GM10266 (cell line): Measurements from ENCODE around the gene MYT1.
"Not testable (repeated sequence)": the region's sequence is repeated elsewhere in the genome, so short reads cannot be mapped to it uniquely, and the experiment has no call there.

Experiments
- DNase-seq: peaks from one replicate; pipeline ENCODE4 v3.0.0; 2012; ENCODE audit errors: extremely low spot score
- TF ChIP-seq, protein P1 (sequence below): IDR thresholded peaks from 2 replicates; pipeline ENCODE4 v1.5.1; 2012; ENCODE audit warnings: mild to moderate bottlenecking, low read depth; ENCODE audit not compliant: control insufficient read depth, insufficient read depth; ENCODE audit errors: missing control alignments

Gene MYT1

DNA sequence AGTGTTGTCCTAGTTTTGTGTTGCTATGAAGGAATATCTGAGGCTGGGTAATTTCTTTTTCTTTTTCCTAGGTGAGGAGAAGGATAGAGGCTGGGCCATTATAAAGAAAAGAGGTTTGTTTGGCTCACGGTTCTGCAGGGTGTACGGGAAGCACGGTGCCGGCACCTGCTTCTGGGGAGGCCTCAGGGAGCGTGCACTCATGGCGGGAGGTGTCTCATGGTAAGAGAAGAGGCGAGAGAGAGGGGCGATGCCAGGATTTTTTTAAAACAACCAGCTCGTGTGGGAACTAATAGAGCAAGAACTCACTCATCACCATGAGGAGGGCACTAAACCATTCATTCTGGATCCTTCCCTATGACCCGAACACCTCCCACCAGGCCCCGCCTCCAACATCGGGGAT is 42.7 kb upstream of the MYT1 start:
- TF ChIP-seq, protein P1, sequence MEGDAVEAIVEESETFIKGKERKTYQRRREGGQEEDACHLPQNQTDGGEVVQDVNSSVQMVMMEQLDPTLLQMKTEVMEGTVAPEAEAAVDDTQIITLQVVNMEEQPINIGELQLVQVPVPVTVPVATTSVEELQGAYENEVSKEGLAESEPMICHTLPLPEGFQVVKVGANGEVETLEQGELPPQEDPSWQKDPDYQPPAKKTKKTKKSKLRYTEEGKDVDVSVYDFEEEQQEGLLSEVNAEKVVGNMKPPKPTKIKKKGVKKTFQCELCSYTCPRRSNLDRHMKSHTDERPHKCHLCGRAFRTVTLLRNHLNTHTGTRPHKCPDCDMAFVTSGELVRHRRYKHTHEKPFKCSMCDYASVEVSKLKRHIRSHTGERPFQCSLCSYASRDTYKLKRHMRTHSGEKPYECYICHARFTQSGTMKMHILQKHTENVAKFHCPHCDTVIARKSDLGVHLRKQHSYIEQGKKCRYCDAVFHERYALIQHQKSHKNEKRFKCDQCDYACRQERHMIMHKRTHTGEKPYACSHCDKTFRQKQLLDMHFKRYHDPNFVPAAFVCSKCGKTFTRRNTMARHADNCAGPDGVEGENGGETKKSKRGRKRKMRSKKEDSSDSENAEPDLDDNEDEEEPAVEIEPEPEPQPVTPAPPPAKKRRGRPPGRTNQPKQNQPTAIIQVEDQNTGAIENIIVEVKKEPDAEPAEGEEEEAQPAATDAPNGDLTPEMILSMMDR: no peak
- DNase-seq: no peak

DNA sequence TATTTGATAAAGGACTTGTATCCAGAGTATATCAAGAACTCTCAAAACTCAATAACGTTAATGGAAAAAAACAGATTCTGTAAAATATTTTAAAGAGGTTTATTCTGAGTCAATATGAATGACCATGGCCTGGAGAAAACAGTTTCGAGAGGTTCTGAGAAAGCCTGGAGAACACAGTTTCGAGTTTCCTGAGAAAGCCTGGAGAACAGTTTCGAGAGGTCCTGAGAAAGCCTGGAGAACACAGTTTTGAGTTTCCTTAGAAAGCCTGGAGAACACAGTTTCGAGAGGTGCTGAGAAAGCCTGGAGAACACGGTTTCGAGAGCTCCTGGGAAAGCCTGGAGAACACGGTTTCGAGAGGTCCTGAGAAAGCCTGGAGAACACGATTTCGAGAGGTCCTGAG is 41.3 kb upstream of the MYT1 start:
- DNase-seq: not testable (repeated sequence)

DNA sequence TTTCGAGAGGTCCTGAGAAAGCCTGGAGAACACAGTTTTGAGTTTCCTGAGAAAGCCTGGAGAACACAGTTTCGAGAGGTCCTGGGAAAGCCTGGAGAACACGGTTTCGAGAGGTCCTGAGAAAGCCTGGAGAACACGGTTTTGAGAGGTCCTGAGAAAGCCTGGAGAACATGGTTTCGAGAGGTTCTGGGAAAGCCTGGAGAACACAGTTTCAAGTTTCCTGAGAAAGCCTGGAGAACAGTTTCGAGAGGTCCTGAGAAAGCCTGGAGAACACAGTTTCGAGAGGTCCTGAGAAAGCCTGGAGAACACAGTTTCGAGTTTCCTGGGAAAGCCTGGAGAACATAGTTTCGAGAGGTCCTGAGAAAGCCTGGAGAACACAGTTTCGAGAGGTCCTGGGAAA is 40.7 kb upstream of the MYT1 start:
- not testable (repeated sequence) for DNase-seq

DNA sequence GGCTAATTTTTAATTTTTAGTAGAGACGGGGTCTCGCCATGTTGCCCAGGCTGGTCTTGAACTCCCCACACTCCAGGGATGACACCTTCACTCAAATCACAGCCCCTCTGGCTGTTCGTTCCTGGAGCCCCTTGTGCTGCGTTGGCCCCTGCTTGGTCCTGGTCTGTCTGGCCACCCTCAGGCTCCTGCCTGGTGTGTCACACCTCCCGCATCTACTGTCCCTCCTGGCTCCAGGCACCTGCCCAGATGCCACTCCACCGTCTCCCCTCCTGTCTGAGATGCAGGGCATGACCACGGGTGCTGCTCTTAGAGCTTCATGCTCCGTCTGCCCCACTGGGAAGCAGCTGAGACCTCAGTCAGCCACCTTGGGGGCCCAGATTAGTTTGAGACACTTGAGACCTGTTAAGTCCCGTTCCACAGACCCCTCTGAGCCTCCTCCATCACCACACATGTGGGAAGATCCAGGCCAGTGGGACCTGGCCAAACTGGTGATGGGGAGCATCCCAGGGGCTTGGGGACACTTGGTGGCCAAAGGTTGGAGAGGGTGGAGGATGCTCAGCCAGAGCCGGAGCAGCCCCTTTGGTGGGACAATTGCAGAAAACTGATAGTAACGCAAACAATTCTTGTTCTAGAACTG is 35.0 kb upstream of the MYT1 start:
- TF ChIP-seq, protein P1: no peak
- no peak for DNase-seq

DNA sequence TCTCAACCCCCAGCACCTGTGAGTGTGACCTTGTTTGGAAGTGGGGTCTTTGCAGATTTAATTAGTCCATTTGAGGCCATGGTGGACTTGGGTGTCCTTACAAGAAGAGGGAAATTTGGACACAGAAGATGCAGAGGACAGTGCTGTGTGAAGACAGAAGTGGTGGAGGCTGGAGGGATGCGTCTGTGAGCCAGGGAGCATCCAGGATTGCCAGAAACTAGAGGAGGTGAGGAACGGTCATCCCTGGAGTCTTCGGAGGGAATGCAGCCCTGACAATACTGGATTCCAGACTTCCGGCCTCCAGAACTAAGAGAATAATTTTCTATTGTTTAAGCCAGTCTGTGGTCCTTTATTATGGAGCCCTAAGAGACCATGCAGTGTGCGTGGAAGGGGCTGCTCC is 34.0 kb upstream of the MYT1 start:
- DNase-seq: no peak

DNA sequence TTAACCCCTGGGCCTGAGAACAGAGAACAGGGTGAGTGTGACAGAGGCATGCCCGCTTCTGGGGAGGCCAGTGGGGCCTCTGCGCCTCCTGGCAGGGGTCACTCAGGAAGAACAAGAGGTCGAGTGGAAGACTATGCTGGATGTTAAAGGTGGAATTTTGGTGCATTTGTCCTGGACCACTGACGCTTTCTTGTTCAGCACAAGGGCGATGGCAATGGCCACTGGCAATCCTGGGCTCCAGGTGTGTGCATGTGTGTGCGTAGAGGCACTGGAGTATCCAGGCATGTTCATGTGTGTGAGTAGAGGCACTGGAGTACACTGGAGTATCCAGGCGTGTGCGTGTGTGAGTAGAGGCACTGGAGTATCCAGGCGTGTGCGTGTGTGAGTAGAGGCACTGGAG is 33.4 kb upstream of the MYT1 start:
- no peak for DNase-seq
- TF ChIP-seq, protein P1: no peak

More for the DNA sequence above, 34.0 kb upstream of the MYT1 start:
- TF ChIP-seq, protein P1: no peak

DNA sequence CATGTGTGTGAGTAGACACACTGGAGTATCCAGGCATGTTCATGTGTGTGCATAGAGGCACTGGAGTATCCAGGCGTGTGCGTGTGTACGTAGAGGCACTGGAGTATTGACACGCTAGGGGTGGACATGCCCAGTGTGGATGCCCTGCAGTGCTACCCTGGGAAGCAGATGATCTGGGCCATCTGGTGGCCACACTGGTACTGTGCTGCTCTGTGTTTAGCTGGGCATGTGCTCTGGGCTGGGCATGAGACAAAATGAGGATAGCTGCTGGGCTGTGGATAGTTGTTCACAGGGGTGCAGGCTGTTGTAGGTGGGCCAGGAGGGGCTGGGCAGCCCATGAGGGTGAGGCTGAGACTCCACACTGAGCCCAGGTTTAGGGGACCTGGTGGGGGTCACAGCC is 32.8 kb upstream of the MYT1 start:
- TF ChIP-seq, protein P1: no peak
- no peak for DNase-seq

DNA sequence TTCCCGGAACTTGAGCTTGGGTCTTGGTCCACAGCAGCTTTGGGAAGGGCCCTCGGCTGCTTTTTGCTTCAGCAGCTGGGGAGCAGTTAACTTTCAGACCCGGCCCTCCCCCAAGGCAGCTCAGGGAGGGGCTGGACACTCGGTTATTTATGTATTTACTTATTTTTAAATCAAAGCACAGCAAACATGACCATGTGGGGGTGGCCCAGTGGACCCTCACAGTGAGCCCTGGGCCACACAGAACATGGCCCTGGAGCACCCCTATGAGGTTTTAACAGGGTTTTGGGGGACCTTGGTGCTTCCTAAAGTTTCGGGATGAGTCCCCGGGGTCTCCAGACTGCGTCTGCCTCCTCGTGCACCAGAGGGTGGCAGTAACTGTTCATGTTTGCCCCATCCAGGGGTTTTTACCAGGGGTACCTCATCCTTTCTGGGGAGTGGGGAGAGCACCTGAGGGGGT is 30.3 kb upstream of the MYT1 start:
- TF ChIP-seq, protein P1: no peak
- no peak for DNase-seq

DNA sequence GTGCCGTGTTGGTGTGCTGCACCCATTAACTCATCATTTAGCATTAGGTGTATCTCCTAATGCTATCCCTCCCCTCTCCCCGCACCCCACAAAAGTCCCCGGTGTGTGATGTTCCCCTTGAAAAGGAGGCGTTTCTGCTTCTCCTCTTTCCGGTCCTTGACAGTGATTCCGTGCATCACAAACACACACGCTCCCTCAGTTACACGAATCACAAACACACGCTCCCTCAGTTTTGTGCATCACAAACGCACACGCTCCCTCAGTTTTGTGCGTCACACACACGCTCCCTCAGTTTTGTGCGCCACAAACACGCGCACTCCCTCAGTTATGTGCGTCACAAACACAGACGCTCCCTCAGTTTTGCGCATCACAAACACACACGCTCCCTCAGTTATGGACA is 29.5 kb upstream of the MYT1 start:
- DNase-seq: not testable (repeated sequence)
